GM18867 (cell line): ENCODE measurements around the gene IQCH.

Experiments
- ATAC-seq: cut with Tn5 transposase; IDR thresholded peaks from one replicate; pipeline ENCODE4 v1.9.1; 2021; ENCODE audit warnings: mild to moderate bottlenecking, moderate library complexity; ENCODE audit not compliant: unreplicated experiment

Gene IQCH

GRCh38 chr15:67481680-67482079 is 227.1 kb downstream of the IQCH start:
- ATAC-seq = no peak

GRCh38 chr15:67495585-67495984 is 241.0 kb downstream of the IQCH start:
- ATAC-seq = no peak

- ATAC-seq = no peak
Observed at GRCh38 chr15:67501177-67501835, 246.7 kb downstream of the IQCH start.

GRCh38 chr15:67501836-67502461 is 247.4 kb downstream of the IQCH start:
- no peak for ATAC-seq

- no peak for ATAC-seq
Observed at GRCh38 chr15:67504056-67504455, 249.5 kb downstream of the IQCH start.

- no peak for ATAC-seq
Observed at GRCh38 chr15:67504796-67505195, 250.2 kb downstream of the IQCH start.

- no peak for ATAC-seq
Observed at GRCh38 chr15:67505675-67506572, 251.3 kb downstream of the IQCH start.

GRCh38 chr15:67506775-67507747 is 252.5 kb downstream of the IQCH start:
- no peak for ATAC-seq

- no peak for ATAC-seq
Observed at GRCh38 chr15:67508407-67508806, 253.8 kb downstream of the IQCH start.

- ATAC-seq = no peak
Observed at GRCh38 chr15:67509918-67510317, 255.3 kb downstream of the IQCH start.

GRCh38 chr15:67510597-67511190 is 256.1 kb downstream of the IQCH start:
- ATAC-seq = no peak

GRCh38 chr15:67511606-67512005 is 257.0 kb downstream of the IQCH start:
- ATAC-seq = no peak

GRCh38 chr15:67512140-67512539 is 257.6 kb downstream of the IQCH start:
- no peak for ATAC-seq

GRCh38 chr15:67512933-67513714 is 258.5 kb downstream of the IQCH start:
- ATAC-seq = no peak

GRCh38 chr15:67515090-67515489 is 260.5 kb downstream of the IQCH start:
- ATAC-seq = no peak

GRCh38 chr15:67515557-67515956 is 261.0 kb downstream of the IQCH start:
- no peak for ATAC-seq

GRCh38 chr15:67520321-67521028 is 265.9 kb downstream of the IQCH start:
- ATAC-seq = peak; percentile 2

GRCh38 chr15:67521029-67521782 is 266.6 kb downstream of the IQCH start, which contains the start of gene C15orf61:
Gene C15orf61 (plus strand): TSS chr15:67521131. CDS start chr15:67521249, 118 bp downstream.
- ATAC-seq = peak; percentile 80
